ENCODE results near the gene PROX1.
A peak's percentile ranks its signal among the peaks of the same experiment; 100 is the strongest.

The PROX1 gene

DNA sequence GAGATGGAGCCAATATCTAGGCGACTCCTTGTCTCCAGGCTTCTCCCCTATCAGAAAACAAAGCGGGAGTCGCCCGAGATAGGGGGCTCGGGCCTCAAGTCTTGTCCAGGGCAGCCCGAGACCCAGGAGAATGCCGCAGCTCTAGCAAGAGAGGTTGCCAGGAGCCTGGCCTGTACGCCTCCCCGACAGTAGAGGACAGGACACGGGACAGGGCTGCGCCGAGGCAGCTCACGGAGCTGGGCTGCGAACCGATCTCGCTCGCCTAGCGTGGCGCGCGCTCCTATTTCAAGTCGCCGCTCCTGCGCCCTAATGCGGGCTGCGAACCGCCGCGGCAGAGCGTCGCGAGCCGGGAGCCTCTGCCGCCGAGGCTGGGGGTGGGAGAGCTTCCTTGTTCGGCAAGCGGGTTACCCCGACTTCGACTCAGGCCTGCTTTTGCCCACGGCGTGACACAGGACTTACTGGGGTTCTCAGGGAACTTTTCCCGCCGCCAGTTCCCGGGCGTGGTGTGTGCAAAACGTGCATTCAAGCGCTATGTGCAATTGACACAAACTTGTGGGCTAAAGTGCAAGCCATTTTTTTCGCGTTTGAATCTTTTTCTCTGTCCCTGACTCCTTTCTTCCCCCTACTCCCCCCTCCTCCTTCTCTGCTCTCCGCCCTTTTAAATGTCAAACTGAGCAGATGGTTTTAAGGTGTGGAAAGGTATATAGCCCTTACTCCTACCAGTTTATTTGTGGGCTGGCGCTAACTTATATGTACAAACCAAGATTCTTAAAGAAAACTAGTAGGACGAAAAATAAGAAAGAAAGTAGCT, 2.4 kb upstream of the PROX1 start:
- DNase-seq = peak; percentile 40
- peaks cover 2% of the 10 kb centered on the region for H3K36me3 Mint-ChIP-seq (ENCODE audit: low read depth)
- H3K4me3 Mint-ChIP-seq = peak overlapping the region; percentile 8
- H3K4me1 Mint-ChIP-seq (ENCODE audit: low read depth) = peaks cover 55% of the 10 kb centered on the region
- no peak overlapping the region for H3K27ac Mint-ChIP-seq
- H3K27me3 Mint-ChIP-seq = peaks cover 94% of the 10 kb centered on the region
- no peaks in the 10 kb centered on the region for H3K9me3 Mint-ChIP-seq

DNA sequence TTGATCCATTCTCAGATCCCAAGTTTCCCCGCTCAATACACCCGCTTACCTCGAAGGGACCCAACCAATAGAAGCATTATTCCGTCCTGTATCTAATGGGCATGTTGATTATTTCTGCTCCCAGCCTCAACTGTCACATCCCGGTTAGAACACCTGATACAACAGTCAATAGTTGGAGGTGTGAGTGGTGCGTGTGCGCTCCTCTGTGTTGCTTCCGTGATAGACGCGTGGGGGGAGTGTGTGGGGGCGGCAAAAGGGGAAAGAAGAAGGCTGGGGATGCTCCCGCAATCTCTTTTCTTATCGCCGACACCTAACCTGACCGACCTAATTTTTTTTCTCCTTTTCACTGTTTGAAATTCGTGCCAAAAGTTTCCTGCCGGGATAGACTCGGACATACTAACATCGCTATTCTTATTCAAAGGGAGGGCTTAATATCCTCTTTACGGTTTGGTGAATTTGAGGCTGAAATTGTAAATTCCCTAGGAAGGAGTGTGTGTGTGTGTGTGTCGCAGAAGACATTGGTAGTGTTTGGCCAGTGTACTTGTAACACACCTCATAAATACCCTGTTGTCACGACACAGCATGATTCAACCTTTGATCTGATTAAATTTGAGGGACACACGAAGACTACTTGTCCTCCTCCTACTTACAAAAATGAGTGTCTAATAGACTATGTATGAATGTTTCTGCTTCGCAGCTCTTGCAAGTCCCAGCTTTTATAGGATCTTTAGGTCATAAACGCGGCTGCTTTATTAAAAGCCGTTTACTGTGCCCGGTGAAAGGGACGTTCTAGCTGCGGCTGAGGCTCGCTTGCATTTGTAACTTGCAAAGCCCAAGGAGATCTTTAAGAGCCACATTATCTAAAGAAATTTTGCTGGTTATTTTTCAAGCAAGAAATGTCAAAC, 1.5 kb upstream of the PROX1 start:
- Mint-ChIP-seq H3K4me1 (ENCODE audit: low read depth) (peaks cover 51% of the 10 kb centered on the region), H3K27me3 (peaks cover 94% of the 10 kb centered on the region), H3K36me3 (ENCODE audit: low read depth) (peaks cover 2% of the 10 kb centered on the region), H3K4me3 (no peak overlapping the region), H3K9me3 (no peaks in the 10 kb centered on the region), H3K27ac (no peak overlapping the region)
- no peak for DNase-seq

DNA sequence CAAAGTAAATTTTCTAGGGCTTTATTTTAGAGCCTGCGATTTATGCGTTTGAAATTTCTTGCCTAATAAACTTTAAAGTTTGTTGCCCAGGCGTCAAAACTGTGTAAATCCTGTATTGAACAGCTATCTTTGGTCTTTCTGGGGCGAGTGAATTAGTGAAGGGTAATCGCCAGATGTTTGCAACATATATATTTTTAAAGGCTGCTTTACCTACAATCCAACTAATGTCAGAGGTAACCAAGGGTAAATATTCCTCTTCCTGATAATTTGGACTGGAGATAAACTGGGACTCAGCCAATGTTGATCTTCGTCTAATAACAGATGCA, 885 bp upstream of the PROX1 start:
- peaks cover 94% of the 10 kb centered on the region for H3K27me3 Mint-ChIP-seq
- peaks cover 2% of the 10 kb centered on the region for H3K36me3 Mint-ChIP-seq (ENCODE audit: low read depth)
- H3K27ac Mint-ChIP-seq = no peak overlapping the region
- no peak for DNase-seq
- H3K9me3 Mint-ChIP-seq = no peaks in the 10 kb centered on the region
- peaks cover 51% of the 10 kb centered on the region for H3K4me1 Mint-ChIP-seq (ENCODE audit: low read depth)
- peak overlapping the region; percentile 82 for H3K4me3 Mint-ChIP-seq

DNA sequence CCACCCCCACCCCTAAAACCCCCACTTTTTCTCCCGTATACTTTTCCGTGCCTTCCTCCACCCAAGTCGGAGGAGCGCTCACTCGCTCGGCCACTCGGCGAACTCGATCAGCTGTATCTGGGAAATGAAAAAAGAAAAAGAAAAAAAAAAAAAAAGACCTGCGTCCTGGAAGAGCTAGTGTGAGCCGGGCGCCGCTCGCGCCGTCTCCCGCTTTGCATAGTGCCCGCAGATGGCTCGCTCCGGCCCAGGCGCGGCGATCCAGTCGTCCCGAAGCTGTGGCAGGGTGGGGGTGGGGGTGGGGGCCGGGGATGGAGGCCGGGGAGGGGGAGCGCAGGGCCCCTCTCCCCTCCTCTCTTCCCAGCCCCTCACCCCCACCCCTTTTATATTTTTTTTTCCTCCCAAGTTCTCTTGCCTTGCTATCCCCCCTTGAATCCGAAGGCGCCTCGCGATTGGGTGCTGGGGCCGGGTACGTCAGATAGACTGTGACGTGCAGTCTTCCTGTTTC, 299 bp upstream of the PROX1 start:
- Mint-ChIP-seq H3K27me3 (peaks cover 94% of the 10 kb centered on the region), H3K4me3 (peak overlapping the region; percentile 82), H3K4me1 (ENCODE audit: low read depth) (peaks cover 49% of the 10 kb centered on the region), H3K27ac (peak overlapping the region; percentile 35), H3K36me3 (ENCODE audit: low read depth) (peaks cover 2% of the 10 kb centered on the region), H3K9me3 (no peaks in the 10 kb centered on the region)
- peak; percentile 51 for DNase-seq

DNA sequence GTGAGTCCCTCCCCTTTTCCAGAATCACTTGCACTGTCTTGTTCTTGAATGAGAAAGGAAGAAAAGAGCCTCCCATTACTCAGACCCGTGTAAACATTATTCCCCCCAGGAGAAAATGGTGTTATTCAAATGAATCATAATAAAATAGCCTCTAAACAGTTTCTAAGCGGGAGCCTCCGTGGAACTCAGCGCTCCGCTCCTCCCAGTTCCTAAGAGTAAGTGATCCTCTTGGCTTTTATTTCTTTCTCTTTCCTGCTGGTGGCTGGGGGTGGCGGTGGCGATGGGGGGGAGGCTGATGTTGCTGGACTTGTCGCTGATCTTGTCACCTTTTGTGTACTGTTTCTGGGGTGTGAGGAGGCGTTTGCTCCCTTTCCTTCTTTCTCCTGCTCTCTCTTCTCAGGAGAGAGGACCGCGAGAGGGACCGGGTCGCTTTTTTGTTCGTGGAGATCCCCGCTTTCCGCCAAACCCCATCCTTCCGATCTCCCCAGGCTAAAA, 781 bp downstream of the PROX1 start:
- Mint-ChIP-seq H3K36me3 (ENCODE audit: low read depth) (peaks cover 2% of the 10 kb centered on the region), H3K4me1 (ENCODE audit: low read depth) (peaks cover 43% of the 10 kb centered on the region), H3K9me3 (no peaks in the 10 kb centered on the region), H3K27me3 (peaks cover 95% of the 10 kb centered on the region), H3K4me3 (peak overlapping the region; percentile 82), H3K27ac (no peak overlapping the region)
- DNase-seq = no peak

DNA sequence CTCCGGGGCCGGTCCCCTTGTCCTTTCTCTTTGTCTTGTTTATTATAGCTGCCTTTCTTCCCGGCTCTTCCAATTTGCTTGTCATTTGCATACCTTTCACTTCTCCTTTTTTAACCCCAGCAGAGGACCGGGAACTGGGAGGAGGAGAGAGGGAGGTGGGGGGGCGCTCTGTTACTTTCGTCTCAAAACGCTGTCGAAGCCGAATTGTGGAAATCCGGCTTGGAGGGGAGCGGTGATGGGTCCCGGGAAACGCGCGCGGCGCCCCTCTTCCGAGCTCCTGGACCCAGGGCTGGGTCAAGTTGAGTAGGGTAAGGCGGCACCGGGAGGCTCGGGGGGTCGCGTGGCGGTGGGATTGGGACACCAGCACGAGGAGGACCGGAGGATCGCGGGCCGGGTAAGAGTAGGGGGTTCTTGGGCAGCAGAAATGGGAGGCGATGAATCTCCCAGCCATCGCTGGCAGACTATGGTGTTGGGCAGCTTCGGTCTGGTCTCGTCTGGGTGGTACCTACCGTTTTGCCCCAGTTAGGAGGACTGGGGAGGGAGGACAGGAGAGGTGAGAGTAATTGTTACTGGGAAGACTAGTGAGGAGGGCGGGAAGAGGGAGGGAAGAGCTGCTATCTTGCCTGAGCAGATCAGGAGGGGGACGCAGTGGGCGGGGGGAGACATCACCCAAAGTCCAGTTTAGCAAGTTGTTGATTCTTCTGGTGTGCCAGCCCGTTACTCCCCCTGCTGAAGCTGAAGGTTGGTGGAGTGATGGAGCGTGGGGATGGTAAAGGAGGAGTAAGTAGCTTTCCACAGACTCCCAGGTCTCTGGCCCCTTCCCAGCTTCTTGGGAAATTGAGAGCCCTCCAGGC, 1.5 kb downstream of the PROX1 start:
- peaks cover 39% of the 10 kb centered on the region for H3K4me1 Mint-ChIP-seq (ENCODE audit: low read depth)
- H3K27me3 Mint-ChIP-seq = peaks cover 94% of the 10 kb centered on the region
- DNase-seq = no peak
- H3K36me3 Mint-ChIP-seq (ENCODE audit: low read depth) = peaks cover 2% of the 10 kb centered on the region
- no peak overlapping the region for H3K27ac Mint-ChIP-seq
- peak overlapping the region; percentile 82 for H3K4me3 Mint-ChIP-seq
- H3K9me3 Mint-ChIP-seq = no peaks in the 10 kb centered on the region

DNA sequence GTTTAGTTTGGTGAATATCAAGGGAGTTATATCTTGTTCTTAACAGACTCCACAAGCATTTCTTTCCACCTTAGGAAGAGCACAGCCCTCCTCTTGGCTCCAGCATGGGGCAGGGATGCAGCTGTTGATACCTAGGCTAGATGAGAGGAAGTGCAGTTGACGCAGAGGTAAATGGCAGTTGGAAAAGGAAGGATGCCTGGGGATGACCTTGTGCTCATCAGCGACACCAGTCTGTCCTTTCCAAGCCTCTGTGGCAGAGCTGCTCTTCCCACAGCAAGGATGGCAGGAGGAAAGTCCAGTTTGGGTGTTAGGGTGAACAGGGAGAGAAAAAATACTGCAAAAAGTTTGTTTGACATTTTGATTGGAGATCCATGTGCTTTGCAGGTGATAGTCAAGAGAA, 6.2 kb downstream of the PROX1 start:
- no peak for DNase-seq
- peaks cover 57% of the 10 kb centered on the region for H3K27me3 Mint-ChIP-seq
- no peaks in the 10 kb centered on the region for H3K36me3 Mint-ChIP-seq (ENCODE audit: low read depth)
- H3K4me1 Mint-ChIP-seq (ENCODE audit: low read depth) = peaks cover 9% of the 10 kb centered on the region
- no peak overlapping the region for H3K4me3 Mint-ChIP-seq
- H3K9me3 Mint-ChIP-seq = no peaks in the 10 kb centered on the region
- H3K27ac Mint-ChIP-seq = no peak overlapping the region

DNA sequence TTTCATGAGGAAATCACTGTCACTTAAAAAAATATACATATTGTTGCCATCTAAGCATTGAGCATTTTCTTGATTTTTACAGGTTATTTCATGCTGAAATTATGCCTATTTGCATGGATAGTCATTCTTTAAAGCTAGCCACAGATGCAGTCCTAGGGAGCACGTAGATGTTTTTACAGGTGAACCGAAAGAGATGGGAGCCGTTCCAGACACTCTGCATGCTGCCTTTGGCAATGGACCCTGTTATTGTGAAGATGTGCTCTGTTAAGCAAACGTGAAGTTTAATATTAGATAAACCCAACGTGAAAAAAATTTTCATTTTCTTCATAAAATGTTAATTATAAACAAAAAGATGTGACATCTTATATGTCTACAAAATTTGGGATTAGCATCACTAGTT, 7.1 kb downstream of the PROX1 start:
- H3K27me3 Mint-ChIP-seq = peaks cover 48% of the 10 kb centered on the region
- no peak for DNase-seq
- H3K27ac Mint-ChIP-seq = no peak overlapping the region
- H3K4me1 Mint-ChIP-seq (ENCODE audit: low read depth) = no peaks in the 10 kb centered on the region
- no peak overlapping the region for H3K4me3 Mint-ChIP-seq
- H3K36me3 Mint-ChIP-seq (ENCODE audit: low read depth) = no peaks in the 10 kb centered on the region
- no peaks in the 10 kb centered on the region for H3K9me3 Mint-ChIP-seq

DNA sequence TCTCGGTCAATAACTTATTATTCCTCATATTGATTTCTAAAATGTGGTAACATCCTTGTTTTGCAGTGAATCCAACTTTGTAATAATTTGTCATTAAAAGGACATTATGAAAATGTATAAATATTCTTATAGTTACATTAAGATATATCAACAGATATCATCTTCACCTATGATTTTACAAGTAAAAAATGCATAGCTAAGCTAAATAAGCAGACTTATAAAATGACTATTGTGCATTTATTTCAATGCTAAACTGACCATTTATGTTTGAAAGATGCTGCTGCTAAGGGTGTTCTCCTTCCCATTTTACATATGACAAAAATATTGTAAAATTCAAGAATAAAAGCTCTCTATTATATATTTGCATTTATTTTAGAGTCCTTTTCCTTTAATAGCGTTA, 7.8 kb downstream of the PROX1 start:
- Mint-ChIP-seq H3K27me3 (peaks cover 40% of the 10 kb centered on the region), H3K4me1 (ENCODE audit: low read depth) (no peaks in the 10 kb centered on the region), H3K4me3 (no peak overlapping the region), H3K36me3 (ENCODE audit: low read depth) (no peaks in the 10 kb centered on the region), H3K9me3 (no peaks in the 10 kb centered on the region), H3K27ac (no peak overlapping the region)
- no peak for DNase-seq

DNA sequence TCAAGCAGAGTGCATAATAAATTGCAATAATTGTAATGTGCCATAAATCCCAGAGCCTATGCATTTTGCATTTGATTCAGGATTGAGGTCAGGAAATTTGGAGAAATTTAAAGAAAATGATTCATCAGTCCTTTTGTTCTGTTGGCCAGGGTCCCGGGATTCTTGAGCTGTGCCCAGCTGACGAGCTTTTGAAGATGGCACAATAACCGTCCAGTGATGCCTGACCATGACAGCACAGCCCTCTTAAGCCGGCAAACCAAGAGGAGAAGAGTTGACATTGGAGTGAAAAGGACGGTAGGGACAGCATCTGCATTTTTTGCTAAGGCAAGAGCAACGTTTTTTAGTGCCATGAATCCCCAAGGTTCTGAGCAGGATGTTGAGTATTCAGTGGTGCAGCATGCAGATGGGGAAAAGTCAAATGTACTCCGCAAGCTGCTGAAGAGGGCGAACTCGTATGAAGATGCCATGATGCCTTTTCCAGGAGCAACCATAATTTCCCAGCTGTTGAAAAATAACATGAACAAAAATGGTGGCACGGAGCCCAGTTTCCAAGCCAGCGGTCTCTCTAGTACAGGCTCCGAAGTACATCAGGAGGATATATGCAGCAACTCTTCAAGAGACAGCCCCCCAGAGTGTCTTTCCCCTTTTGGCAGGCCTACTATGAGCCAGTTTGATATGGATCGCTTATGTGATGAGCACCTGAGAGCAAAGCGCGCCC, 8.7 kb downstream of the PROX1 start:
- no peak for DNase-seq
- no peaks in the 10 kb centered on the region for H3K9me3 Mint-ChIP-seq
- H3K27ac Mint-ChIP-seq = no peak overlapping the region
- peaks cover 32% of the 10 kb centered on the region for H3K27me3 Mint-ChIP-seq
- no peaks in the 10 kb centered on the region for H3K4me1 Mint-ChIP-seq (ENCODE audit: low read depth)
- no peaks in the 10 kb centered on the region for H3K36me3 Mint-ChIP-seq (ENCODE audit: low read depth)
- H3K4me3 Mint-ChIP-seq = no peak overlapping the region

DNA sequence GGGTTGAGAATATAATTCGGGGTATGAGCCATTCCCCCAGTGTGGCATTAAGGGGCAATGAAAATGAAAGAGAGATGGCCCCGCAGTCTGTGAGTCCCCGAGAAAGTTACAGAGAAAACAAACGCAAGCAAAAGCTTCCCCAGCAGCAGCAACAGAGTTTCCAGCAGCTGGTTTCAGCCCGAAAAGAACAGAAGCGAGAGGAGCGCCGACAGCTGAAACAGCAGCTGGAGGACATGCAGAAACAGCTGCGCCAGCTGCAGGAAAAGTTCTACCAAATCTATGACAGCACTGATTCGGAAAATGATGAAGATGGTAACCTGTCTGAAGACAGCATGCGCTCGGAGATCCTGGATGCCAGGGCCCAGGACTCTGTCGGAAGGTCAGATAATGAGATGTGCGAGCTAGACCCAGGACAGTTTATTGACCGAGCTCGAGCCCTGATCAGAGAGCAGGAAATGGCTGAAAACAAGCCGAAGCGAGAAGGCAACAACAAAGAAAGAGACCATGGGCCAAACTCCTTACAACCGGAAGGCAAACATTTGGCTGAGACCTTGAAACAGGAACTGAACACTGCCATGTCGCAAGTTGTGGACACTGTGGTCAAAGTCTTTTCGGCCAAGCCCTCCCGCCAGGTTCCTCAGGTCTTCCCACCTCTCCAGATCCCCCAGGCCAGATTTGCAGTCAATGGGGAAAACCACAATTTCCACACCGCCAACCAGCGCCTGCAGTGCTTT, 9.4 kb downstream of the PROX1 start:
- peaks cover 25% of the 10 kb centered on the region for H3K27me3 Mint-ChIP-seq
- H3K27ac Mint-ChIP-seq = no peak overlapping the region
- no peaks in the 10 kb centered on the region for H3K9me3 Mint-ChIP-seq
- DNase-seq = no peak
- no peaks in the 10 kb centered on the region for H3K36me3 Mint-ChIP-seq (ENCODE audit: low read depth)
- H3K4me1 Mint-ChIP-seq (ENCODE audit: low read depth) = no peaks in the 10 kb centered on the region
- H3K4me3 Mint-ChIP-seq = no peak overlapping the region

DNA sequence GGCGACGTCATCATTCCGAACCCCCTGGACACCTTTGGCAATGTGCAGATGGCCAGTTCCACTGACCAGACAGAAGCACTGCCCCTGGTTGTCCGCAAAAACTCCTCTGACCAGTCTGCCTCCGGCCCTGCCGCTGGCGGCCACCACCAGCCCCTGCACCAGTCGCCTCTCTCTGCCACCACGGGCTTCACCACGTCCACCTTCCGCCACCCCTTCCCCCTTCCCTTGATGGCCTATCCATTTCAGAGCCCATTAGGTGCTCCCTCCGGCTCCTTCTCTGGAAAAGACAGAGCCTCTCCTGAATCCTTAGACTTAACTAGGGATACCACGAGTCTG, 10.0 kb downstream of the PROX1 start:
- no peaks in the 10 kb centered on the region for H3K36me3 Mint-ChIP-seq (ENCODE audit: low read depth)
- H3K27ac Mint-ChIP-seq = no peak overlapping the region
- no peak overlapping the region for H3K4me3 Mint-ChIP-seq
- H3K9me3 Mint-ChIP-seq = no peaks in the 10 kb centered on the region
- H3K4me1 Mint-ChIP-seq (ENCODE audit: low read depth) = no peaks in the 10 kb centered on the region
- DNase-seq = no peak
- peaks cover 20% of the 10 kb centered on the region for H3K27me3 Mint-ChIP-seq

DNA sequence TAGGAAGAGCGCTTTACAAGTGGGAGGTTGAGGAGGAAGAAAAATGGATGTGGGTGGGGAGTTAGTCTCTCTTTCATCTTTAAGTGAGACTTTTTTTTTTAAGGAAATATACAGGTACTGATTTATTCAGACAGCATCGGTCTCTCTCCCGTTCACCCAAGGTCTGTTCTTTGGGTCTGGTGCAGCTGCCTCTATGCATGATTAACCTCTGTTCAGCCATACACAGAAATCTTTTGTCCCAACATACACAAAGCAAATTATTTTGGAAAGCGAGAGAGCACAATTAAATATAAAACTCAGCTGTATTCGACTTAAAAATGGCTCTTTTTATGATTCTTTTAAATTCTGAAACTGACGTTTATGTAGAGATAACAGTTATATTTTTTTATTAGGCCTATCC, 11.0 kb downstream of the PROX1 start:
- H3K4me3 Mint-ChIP-seq = no peak overlapping the region
- peaks cover 14% of the 10 kb centered on the region for H3K27me3 Mint-ChIP-seq
- H3K9me3 Mint-ChIP-seq = no peaks in the 10 kb centered on the region
- no peaks in the 10 kb centered on the region for H3K36me3 Mint-ChIP-seq (ENCODE audit: low read depth)
- no peaks in the 10 kb centered on the region for H3K4me1 Mint-ChIP-seq (ENCODE audit: low read depth)
- H3K27ac Mint-ChIP-seq = no peak overlapping the region
- no peak for DNase-seq

All from activated T-cell treated with anti-CD3 and anti-CD28 coated beads, Interleukin-2, amount 50 U/mL, for 24 hours (primary cell).